H9 (cell line): Measurements from ENCODE around the gene NCOA6. TPM values are rescaled to one million over a fixed set of nuclear protein-coding genes. Genes with fewer than 3 reads are reported as not detected.

Experiments
- DNase-seq: peaks from one replicate; pipeline ENCODE4 v3.0.0-alpha.2; 2017
- H2AFZ ChIP-seq: one replicate; pipeline ENCODE4 v1.6.1; 2013; ENCODE audit warnings: mild to moderate bottlenecking, low read length, control low read depth, moderate library complexity
- H2AK5ac ChIP-seq: 2 replicates; pipeline ENCODE4 v1.6.1; 2013; ENCODE audit warnings: low read length, control low read depth, mixed read lengths; ENCODE audit not compliant: insufficient read length
- H2BK120ac ChIP-seq: one replicate; pipeline ENCODE4 v1.6.1; 2013; ENCODE audit warnings: low read depth, mild to moderate bottlenecking, low read length, control low read depth, inconsistent platforms; ENCODE audit not compliant: poor library complexity, severe bottlenecking
- H2BK12ac ChIP-seq: 2 replicates; pipeline ENCODE4 v1.6.1; 2013; ENCODE audit warnings: low read length, control low read depth, mixed read lengths, low read depth; ENCODE audit not compliant: insufficient read length
- H2BK15ac ChIP-seq: 2 replicates; pipeline ENCODE4 v1.6.1; 2013; ENCODE audit warnings: low read depth, low read length, control low read depth
- H2BK20ac ChIP-seq: one replicate; pipeline ENCODE4 v1.6.1; 2013; ENCODE audit warnings: low read depth, mild to moderate bottlenecking, low read length, control low read depth, inconsistent platforms; ENCODE audit not compliant: poor library complexity, severe bottlenecking
- H2BK5ac ChIP-seq: 2 replicates; pipeline ENCODE4 v1.6.1; 2013; ENCODE audit warnings: low read length, control low read depth, mixed read lengths; ENCODE audit not compliant: insufficient read length
- H3K14ac ChIP-seq: 2 replicates; pipeline ENCODE4 v1.6.1; 2013; ENCODE audit warnings: low read length, control low read depth; ENCODE audit not compliant: insufficient read depth
- H3K18ac ChIP-seq: 2 replicates; pipeline ENCODE4 v1.6.1; 2013; ENCODE audit warnings: low read depth, mild to moderate bottlenecking, mixed read lengths, low read length, control low read depth; ENCODE audit not compliant: insufficient read length
- H3K23ac ChIP-seq: 2 replicates; pipeline ENCODE4 v1.6.1; 2013; ENCODE audit warnings: low read length, control low read depth, mixed read lengths, low read depth; ENCODE audit not compliant: insufficient read length
- H3K23me2 ChIP-seq: 2 replicates; pipeline ENCODE4 v1.6.1; 2013; ENCODE audit warnings: low read depth, mild to moderate bottlenecking, mixed read lengths, low read length, control low read depth; ENCODE audit not compliant: insufficient read length, poor library complexity, severe bottlenecking
- H3K27ac ChIP-seq: 2 replicates; pipeline ENCODE4 v1.5.1; 2013; ENCODE audit warnings: low read length, control low read depth, mixed read lengths, low read depth; ENCODE audit not compliant: insufficient read length
- H3K27me3 ChIP-seq: 2 replicates; pipeline ENCODE4 v1.6.1; 2013; ENCODE audit warnings: low read length, control low read depth, inconsistent platforms; ENCODE audit not compliant: insufficient read depth
- H3K4ac ChIP-seq: 2 replicates; pipeline ENCODE4 v1.6.1; 2013; ENCODE audit warnings: low read depth, mild to moderate bottlenecking, control low read depth, inconsistent platforms, low read length, moderate library complexity
- H3K4me1 ChIP-seq: 2 replicates; pipeline ENCODE4 v1.6.1; 2013; ENCODE audit warnings: low read length, control low read depth, inconsistent platforms; ENCODE audit not compliant: insufficient read depth
- H3K4me2 ChIP-seq: 2 replicates; pipeline ENCODE4 v1.6.1; 2013; ENCODE audit warnings: low read length, control low read depth, mixed read lengths; ENCODE audit not compliant: insufficient read length, insufficient read depth
- H3K56ac ChIP-seq: 2 replicates; pipeline ENCODE4 v1.6.1; 2013; ENCODE audit warnings: low read depth, mild to moderate bottlenecking, mixed read lengths, low read length, control low read depth; ENCODE audit not compliant: insufficient read length
- H3K79me1 ChIP-seq: 2 replicates; pipeline ENCODE4 v1.6.1; 2013; ENCODE audit warnings: low read depth, mild to moderate bottlenecking, moderate library complexity, low read length, control low read depth, inconsistent platforms; ENCODE audit not compliant: insufficient read depth, poor library complexity, severe bottlenecking
- H3K79me2 ChIP-seq: 2 replicates; pipeline ENCODE4 v1.6.1; 2013; ENCODE audit warnings: low read length, control low read depth, inconsistent platforms; ENCODE audit not compliant: insufficient read depth
- H3K9ac ChIP-seq: 2 replicates; pipeline ENCODE4 v1.6.1; 2013; ENCODE audit warnings: low read length, control low read depth, mixed read lengths; ENCODE audit not compliant: insufficient read length; ENCODE audit errors: extremely low read depth
- H3K9me3 ChIP-seq: one replicate; pipeline ENCODE4 v1.6.1; 2013; ENCODE audit warnings: low read depth, low read length, inconsistent platforms; ENCODE audit not compliant: control insufficient read depth
- H3T11ph ChIP-seq: one replicate; pipeline ENCODE4 v1.6.1; 2013; ENCODE audit warnings: mild to moderate bottlenecking, low read length, control low read depth, inconsistent platforms
- H4K20me1 ChIP-seq: one replicate; pipeline ENCODE4 v1.6.1; 2013; ENCODE audit not compliant: control insufficient read depth, insufficient read length, insufficient read depth
- H4K5ac ChIP-seq: 2 replicates; pipeline ENCODE4 v1.6.1; 2013; ENCODE audit warnings: low read depth, mild to moderate bottlenecking, mixed read lengths, low read length, control low read depth; ENCODE audit not compliant: insufficient read length
- H4K8ac ChIP-seq: replicated peaks from 2 replicates; pipeline ENCODE4 v1.6.1; 2013; ENCODE audit warnings: low read length, control low read depth, mixed read lengths, low read depth; ENCODE audit not compliant: insufficient read length
- H4K91ac ChIP-seq: 2 replicates; pipeline ENCODE4 v1.6.1; 2013; ENCODE audit warnings: low read depth, mild to moderate bottlenecking, moderate library complexity, mixed read lengths, low read length, control low read depth; ENCODE audit not compliant: insufficient read length
- H3K27ac Mint-ChIP-seq, 3 experiments: 2 replicates in 2 of 3; 3 replicates in 1 of 3; pipeline ENCODE4 v1.8.0; 2020 to 2021; ENCODE audit warnings: mixed read lengths in 3 of 3, mild to moderate bottlenecking in 1 of 3, moderate library complexity in 1 of 3
- H3K27me3 Mint-ChIP-seq: 2 replicates; pipeline ENCODE4 v1.8.0; 2021; ENCODE audit warnings: low read depth, mild to moderate bottlenecking, moderate library complexity, mixed read lengths
- H3K36me3 Mint-ChIP-seq, 3 experiments: 2 replicates in 2 of 3; 3 replicates in 1 of 3; pipeline ENCODE4 v1.8.0; 2020 to 2021; ENCODE audit warnings: low read depth in 3 of 3, mixed read lengths in 3 of 3; ENCODE audit not compliant: insufficient read depth in 1 of 3
- H3K4me1 Mint-ChIP-seq, 2 experiments: 2 replicates each; pipeline ENCODE4 v1.8.0; 2020; ENCODE audit warnings: mixed read lengths in 2 of 2
- H3K4me3 Mint-ChIP-seq, 2 experiments: 2 replicates in 1 of 2; 3 replicates in 1 of 2; pipeline ENCODE4 v1.8.0; 2020 to 2021; ENCODE audit warnings: mild to moderate bottlenecking in 2 of 2, mixed read lengths in 2 of 2, moderate library complexity in 1 of 2
- H3K9me3 Mint-ChIP-seq, 2 experiments: 2 replicates in 1 of 2; 3 replicates in 1 of 2; pipeline ENCODE4 v1.8.0; 2020; ENCODE audit warnings: mild to moderate bottlenecking in 2 of 2, mixed read lengths in 2 of 2, moderate library complexity in 1 of 2
- WGBS: extraction: QIAGEN DNeasy Blood & Tissue Kit; methylation state at CpG from one replicate; pipeline ENCODE4 v1.1.7; 2013; ENCODE audit warnings: missing lambda C conversion rate, low lambda C conversion rate, mixed read lengths; ENCODE audit not compliant: insufficient read length; ENCODE audit errors: extremely low coverage; 5-methylcytosine and 5-hydroxymethylcytosine counted together
- total RNA-seq: library from RNA; stranded (reverse); gene quantifications from 2 replicates; pipeline ENCODE4 v1.2.1, GENCODE V29; 2021
- TF ChIP-seq, protein P1 (sequence below): fragments of 200-600 bp; sonication (generic); conservative IDR thresholded peaks from 3 replicates; pipeline ENCODE4 v1.8.0; 2021; ENCODE audit warnings: antibody characterized with exemption, mild to moderate bottlenecking

The NCOA6 gene
- total RNA-seq, 1 experiment from 2014 or later, result 23.9 TPM

DNA sequence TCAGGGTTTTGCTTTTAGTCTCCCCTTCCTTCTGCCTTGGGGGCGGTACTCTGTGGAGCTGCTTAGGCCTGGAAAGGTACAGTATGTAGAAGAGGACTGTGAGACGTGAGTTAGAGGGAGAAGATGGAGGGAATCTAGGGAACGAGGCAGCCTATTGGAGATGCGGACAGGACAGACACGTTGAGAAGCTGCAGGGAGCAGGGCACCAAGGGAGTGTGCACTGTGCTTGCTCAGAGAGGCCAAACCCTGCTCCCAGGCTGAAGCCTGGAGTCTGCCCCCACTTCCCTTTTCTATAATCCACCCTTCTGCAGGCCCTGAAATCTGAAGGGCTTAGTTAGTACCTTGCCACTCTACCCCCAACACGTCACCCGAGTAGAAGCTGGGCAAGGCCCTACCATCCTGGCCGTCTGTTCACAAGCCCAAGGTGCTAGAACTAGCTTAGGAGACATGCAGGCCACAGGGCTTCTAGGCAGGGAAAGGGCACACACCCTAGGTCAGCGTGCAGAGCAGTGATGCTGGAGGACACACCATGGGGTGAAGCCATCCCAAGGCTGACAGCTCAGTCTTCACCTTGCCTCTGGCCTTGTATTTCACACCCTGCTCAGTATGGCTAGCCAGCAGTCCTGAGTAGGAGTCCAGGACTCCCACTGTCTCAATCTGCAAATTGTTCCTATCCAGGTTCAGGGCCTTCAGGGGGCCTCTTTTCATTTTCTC, 114.4 kb downstream of the NCOA6 start:
- Histone ChIP-seq H3K9ac (no peak overlapping the region), H3K18ac (no peak overlapping the region), H2BK20ac (no peak overlapping the region), H3K4me1 (no peaks in the 10 kb centered on the region), H4K5ac (no peak overlapping the region), H3K23me2 (peaks cover 15% of the 10 kb centered on the region), H2AFZ (no peak overlapping the region), H3K56ac (no peak overlapping the region), H2BK12ac (no peak overlapping the region), H3K4ac (no peak overlapping the region), H3K79me1 (no peaks in the 10 kb centered on the region), H2BK15ac (no peak overlapping the region), H2AK5ac (no peak overlapping the region), H3K9me3 (no peaks in the 10 kb centered on the region), H4K91ac (no peak overlapping the region), H4K8ac (no peak overlapping the region), H3K14ac (no peak overlapping the region), H3K27me3 (peaks cover 9% of the 10 kb centered on the region; the same call in 1 of the 2 replicates), H4K20me1 (no peaks in the 10 kb centered on the region), H3K4me2 (no peak overlapping the region), H3K27ac (no peak overlapping the region), H3K79me2 (no peaks in the 10 kb centered on the region), H3T11ph (no peak overlapping the region), H3K23ac (no peak overlapping the region), H2BK5ac (no peak overlapping the region), H2BK120ac (no peak overlapping the region)
- Mint-ChIP-seq H3K36me3 (peaks cover 0 to 14% (median 0%) of the 10 kb centered on the region in 3 experiments; a peak in 2 of 7 replicates), H3K27ac (no peak overlapping the region), H3K9me3 (no peaks in the 10 kb centered on the region), H3K4me1 (peaks cover 12 to 17% of the 10 kb centered on the region in 2 experiments), H3K27me3 (peaks cover 46% of the 10 kb centered on the region), H3K4me3 (peak overlapping the region; percentile 62 to 81; a peak in 4 of 5 replicates)
- no CpG with 5 or more reads among the region's 9 CpGs for WGBS
- DNase-seq, result no peak
- TF ChIP-seq, protein P1, sequence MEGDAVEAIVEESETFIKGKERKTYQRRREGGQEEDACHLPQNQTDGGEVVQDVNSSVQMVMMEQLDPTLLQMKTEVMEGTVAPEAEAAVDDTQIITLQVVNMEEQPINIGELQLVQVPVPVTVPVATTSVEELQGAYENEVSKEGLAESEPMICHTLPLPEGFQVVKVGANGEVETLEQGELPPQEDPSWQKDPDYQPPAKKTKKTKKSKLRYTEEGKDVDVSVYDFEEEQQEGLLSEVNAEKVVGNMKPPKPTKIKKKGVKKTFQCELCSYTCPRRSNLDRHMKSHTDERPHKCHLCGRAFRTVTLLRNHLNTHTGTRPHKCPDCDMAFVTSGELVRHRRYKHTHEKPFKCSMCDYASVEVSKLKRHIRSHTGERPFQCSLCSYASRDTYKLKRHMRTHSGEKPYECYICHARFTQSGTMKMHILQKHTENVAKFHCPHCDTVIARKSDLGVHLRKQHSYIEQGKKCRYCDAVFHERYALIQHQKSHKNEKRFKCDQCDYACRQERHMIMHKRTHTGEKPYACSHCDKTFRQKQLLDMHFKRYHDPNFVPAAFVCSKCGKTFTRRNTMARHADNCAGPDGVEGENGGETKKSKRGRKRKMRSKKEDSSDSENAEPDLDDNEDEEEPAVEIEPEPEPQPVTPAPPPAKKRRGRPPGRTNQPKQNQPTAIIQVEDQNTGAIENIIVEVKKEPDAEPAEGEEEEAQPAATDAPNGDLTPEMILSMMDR, result no peak
